Measurements from ENCODE around the gene NLRP9.

DNA sequence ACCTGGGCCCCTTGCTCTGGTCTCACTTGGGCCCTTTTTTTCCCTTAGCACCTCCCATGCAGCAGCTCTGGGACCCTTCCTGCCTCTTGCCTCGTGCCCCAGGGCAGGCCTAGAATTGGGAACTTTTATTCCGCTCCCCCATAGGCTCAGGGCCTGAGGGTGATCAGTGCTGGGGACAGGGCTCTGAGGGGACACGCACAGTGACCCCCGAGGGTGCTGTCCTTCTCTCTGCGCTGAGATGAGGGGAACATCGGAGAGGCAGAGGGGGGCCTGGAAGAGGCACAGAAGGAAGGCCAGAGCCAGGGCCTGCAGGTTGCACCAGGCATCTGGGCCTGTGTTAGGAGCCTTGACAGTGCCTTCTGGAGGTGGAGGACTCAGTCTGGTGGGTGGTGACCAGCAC lies 52.4 kb downstream of the NLRP9 start:
- TF ChIP-seq, protein P1, sequence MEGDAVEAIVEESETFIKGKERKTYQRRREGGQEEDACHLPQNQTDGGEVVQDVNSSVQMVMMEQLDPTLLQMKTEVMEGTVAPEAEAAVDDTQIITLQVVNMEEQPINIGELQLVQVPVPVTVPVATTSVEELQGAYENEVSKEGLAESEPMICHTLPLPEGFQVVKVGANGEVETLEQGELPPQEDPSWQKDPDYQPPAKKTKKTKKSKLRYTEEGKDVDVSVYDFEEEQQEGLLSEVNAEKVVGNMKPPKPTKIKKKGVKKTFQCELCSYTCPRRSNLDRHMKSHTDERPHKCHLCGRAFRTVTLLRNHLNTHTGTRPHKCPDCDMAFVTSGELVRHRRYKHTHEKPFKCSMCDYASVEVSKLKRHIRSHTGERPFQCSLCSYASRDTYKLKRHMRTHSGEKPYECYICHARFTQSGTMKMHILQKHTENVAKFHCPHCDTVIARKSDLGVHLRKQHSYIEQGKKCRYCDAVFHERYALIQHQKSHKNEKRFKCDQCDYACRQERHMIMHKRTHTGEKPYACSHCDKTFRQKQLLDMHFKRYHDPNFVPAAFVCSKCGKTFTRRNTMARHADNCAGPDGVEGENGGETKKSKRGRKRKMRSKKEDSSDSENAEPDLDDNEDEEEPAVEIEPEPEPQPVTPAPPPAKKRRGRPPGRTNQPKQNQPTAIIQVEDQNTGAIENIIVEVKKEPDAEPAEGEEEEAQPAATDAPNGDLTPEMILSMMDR (IDR thresholded peaks at IDR 0.05; ENCODE audit: low read depth, low read length, poor library complexity, severe bottlenecking), result no peak
- no peak for TF ChIP-seq EZH2phosphoT487 (IDR thresholded peaks at IDR 0.05; ENCODE audit: borderline replicate concordance, low read length)
